ENCODE measurements around the gene CCDC60. TPM values are rescaled to one million over a fixed set of nuclear protein-coding genes. Genes with fewer than 3 reads are reported as not detected.

Gene CCDC60
- total RNA-seq, 1 donor from 2014 or later: not detected

DNA sequence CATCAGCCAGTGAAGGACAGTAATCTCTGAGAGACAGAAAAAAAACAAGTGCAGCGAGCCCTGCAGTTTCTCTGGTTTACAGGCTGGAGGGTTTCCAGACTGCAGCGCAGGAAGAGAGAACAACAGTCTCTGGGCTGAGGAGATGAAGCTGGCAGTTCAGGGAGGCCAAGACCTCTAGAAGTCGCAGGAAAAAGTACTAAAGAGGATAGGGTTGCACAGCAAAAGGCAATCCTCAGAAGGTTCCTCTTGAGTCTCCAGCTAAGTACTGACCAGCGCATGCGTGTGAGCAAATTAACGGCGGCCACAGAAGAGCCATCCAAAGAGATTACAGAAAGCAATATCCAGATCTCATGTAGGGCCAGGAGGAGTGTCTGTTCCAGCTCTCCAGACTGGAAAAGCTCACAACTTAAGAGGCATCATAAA is 12.2 kb upstream of the CCDC60 start:
- H3K27me3 ChIP-seq: no peaks in the 10 kb centered on the region
- ATAC-seq (no peak), DNase-seq (no peak)
- H3K27ac ChIP-seq: no peak overlapping the region
- no peaks in the 10 kb centered on the region for H3K9me3 ChIP-seq
- H3K36me3 ChIP-seq: no peaks in the 10 kb centered on the region
- H3K4me3 ChIP-seq: no peak overlapping the region
- intact Hi-C loops (cut with DNase I): no loop called here
- no peaks in the 10 kb centered on the region for H3K4me1 ChIP-seq
- TF ChIP-seq, protein P1, sequence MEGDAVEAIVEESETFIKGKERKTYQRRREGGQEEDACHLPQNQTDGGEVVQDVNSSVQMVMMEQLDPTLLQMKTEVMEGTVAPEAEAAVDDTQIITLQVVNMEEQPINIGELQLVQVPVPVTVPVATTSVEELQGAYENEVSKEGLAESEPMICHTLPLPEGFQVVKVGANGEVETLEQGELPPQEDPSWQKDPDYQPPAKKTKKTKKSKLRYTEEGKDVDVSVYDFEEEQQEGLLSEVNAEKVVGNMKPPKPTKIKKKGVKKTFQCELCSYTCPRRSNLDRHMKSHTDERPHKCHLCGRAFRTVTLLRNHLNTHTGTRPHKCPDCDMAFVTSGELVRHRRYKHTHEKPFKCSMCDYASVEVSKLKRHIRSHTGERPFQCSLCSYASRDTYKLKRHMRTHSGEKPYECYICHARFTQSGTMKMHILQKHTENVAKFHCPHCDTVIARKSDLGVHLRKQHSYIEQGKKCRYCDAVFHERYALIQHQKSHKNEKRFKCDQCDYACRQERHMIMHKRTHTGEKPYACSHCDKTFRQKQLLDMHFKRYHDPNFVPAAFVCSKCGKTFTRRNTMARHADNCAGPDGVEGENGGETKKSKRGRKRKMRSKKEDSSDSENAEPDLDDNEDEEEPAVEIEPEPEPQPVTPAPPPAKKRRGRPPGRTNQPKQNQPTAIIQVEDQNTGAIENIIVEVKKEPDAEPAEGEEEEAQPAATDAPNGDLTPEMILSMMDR (IDR thresholded peaks at IDR 0.05): no peak

DNA sequence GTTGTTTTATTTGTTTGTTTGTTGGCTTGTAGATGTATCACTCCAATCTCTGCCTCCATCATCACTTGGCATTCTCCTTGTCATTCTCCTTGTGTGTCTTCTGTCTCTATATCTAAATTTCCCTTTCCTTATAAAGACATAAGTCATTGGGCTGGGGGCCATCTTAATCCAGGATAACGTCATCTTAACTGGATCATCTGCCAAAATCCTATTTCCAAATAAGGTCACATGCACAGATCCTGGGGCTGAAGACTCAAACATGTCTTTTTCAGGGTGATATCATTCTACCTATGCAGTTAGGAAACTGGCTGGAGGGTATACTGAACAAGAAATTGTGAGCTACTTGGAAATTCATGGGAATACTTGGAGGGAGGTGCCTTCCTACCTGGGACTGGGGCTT is 8.7 kb upstream of the CCDC60 start:
- Histone ChIP-seq H3K4me1 (no peaks in the 10 kb centered on the region), H3K27me3 (no peaks in the 10 kb centered on the region), H3K27ac (no peak overlapping the region), H3K4me3 (no peak overlapping the region), H3K36me3 (no peaks in the 10 kb centered on the region), H3K9me3 (no peaks in the 10 kb centered on the region)
- no peak for DNase-seq
- intact Hi-C loops (cut with DNase I): no loop called here
- TF ChIP-seq, protein P1 (IDR thresholded peaks at IDR 0.05): no peak
- ATAC-seq: no peak

DNA sequence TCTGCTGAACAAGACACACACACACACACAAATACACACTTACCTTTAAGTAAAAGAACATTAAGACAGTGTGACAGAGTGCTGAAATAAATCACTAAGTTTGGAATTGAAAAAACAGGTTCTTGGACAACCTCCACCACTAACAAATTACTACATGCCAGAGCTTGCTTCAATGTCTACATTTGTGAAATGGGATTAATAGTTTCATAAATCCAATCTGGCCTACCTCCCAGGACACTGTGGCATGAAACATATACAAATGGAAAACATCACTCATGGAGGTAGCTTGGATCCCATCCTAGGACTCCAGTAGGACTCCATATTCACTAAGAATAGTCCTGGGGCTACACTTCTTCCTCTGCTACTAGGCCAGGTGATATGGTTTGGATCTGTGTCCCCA is 8.2 kb upstream of the CCDC60 start:
- Histone ChIP-seq H3K4me3 (no peak overlapping the region), H3K36me3 (no peaks in the 10 kb centered on the region), H3K9me3 (no peaks in the 10 kb centered on the region), H3K4me1 (no peaks in the 10 kb centered on the region), H3K27ac (no peak overlapping the region), H3K27me3 (no peaks in the 10 kb centered on the region)
- intact Hi-C loops (cut with DNase I): no loop called here
- DNase-seq: no peak
- TF ChIP-seq, protein P1 (IDR thresholded peaks at IDR 0.05): no peak
- ATAC-seq: no peak

DNA sequence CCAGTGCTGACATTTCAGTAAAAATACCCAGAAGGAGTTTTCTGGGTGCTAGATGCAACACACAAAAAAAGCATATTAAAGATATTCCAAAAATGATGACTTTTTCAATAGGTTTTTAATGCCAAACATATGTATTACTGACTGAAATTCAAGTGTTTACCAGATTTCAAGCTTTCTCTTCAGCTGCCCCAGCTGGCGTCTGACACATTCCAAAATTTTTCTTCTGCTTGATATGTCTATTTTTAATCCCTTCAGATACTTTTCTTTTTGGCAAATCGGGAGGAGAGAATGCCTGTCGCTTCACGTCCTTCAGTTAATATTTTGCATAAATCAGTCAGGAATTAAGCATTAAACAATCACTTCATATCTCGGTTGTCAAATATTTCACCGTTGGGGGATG is 7.1 kb upstream of the CCDC60 start:
- no peak overlapping the region for H3K4me3 ChIP-seq
- DNase-seq (no peak), ATAC-seq (no peak)
- no peaks in the 10 kb centered on the region for H3K27me3 ChIP-seq
- H3K4me1 ChIP-seq: no peaks in the 10 kb centered on the region
- no peak overlapping the region for H3K27ac ChIP-seq
- intact Hi-C loops (cut with DNase I): no loop called here
- no peaks in the 10 kb centered on the region for H3K9me3 ChIP-seq
- TF ChIP-seq, protein P1 (IDR thresholded peaks at IDR 0.05): no peak
- no peaks in the 10 kb centered on the region for H3K36me3 ChIP-seq

DNA sequence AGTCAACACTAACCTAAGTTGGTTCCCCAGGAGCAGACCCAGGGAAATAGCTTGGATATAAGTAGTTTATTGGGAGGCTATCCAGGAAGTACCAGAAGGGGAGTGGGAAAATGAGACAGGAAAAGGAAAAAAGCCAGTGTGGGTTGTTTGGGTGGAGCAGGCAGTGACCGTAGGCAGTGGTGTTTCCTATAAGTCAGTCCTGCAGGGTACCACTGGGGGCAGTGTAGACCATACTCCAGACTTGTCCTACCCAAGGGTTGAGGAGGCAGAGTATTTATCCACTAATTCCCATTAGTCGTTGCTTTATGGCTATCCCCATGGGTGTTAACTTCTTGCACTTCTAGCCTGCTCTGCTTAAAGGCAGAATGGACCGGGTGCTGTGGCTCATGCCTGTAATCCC is 6.4 kb upstream of the CCDC60 start:
- intact Hi-C loops (cut with DNase I): no loop called here
- TF ChIP-seq, protein P1 (IDR thresholded peaks at IDR 0.05): peak; percentile 49
- Histone ChIP-seq H3K27ac (no peak overlapping the region), H3K4me3 (no peak overlapping the region), H3K4me1 (no peaks in the 10 kb centered on the region), H3K27me3 (no peaks in the 10 kb centered on the region), H3K36me3 (no peaks in the 10 kb centered on the region), H3K9me3 (no peaks in the 10 kb centered on the region)
- ATAC-seq (peak; percentile 77), DNase-seq (no peak)

Measured in upper lobe of right lung (tissue), 1 donor.